Mesenchymal stem cell (in vitro differentiated cells and primary cell): ENCODE measurements around the gene TFG.

Experiments
- DNase-seq: peaks from one replicate; pipeline ENCODE4 v3.0.0-alpha.2; 2013
- H2AFZ ChIP-seq: one replicate; pipeline ENCODE4 v1.6.1; 2013; ENCODE audit warnings: low read depth, mild to moderate bottlenecking, control low read depth, inconsistent platforms, low read length, moderate library complexity
- H2AK5ac ChIP-seq: 2 replicates; pipeline ENCODE4 v1.6.1; 2013; ENCODE audit warnings: low read length, moderate library complexity, mild to moderate bottlenecking, inconsistent platforms; ENCODE audit not compliant: severe bottlenecking
- H2BK120ac ChIP-seq: one replicate; pipeline ENCODE4 v1.6.1; 2013; ENCODE audit warnings: low read depth, mild to moderate bottlenecking, inconsistent platforms, low read length, moderate library complexity
- H2BK12ac ChIP-seq, 2 experiments: one replicate each; pipeline ENCODE4 v1.6.1; 2013; ENCODE audit warnings: inconsistent platforms in 2 of 2, low read length in 2 of 2, mild to moderate bottlenecking in 2 of 2, moderate library complexity in 2 of 2, control low read depth in 1 of 2
- H2BK15ac ChIP-seq: one replicate; pipeline ENCODE4 v1.6.1; 2013; ENCODE audit warnings: mild to moderate bottlenecking, low read depth, inconsistent platforms; ENCODE audit not compliant: poor library complexity, severe bottlenecking
- H2BK5ac ChIP-seq: 2 replicates; pipeline ENCODE4 v1.6.1; 2013; ENCODE audit warnings: low read depth, mild to moderate bottlenecking, low read length, control low read depth, inconsistent platforms; ENCODE audit not compliant: poor library complexity, severe bottlenecking
- H3K14ac ChIP-seq, 2 experiments: one replicate each; pipeline ENCODE4 v1.6.1; 2013; ENCODE audit warnings: inconsistent platforms in 2 of 2, low read length in 2 of 2, control low read depth in 1 of 2, mild to moderate bottlenecking in 1 of 2, moderate library complexity in 1 of 2
- H3K18ac ChIP-seq, 2 experiments: one replicate each; pipeline ENCODE4 v1.6.1; 2013; ENCODE audit warnings: inconsistent platforms in 2 of 2, low read length in 2 of 2, control low read depth in 1 of 2, low read depth in 1 of 2, mild to moderate bottlenecking in 1 of 2
- H3K23ac ChIP-seq, 2 experiments: one replicate each; pipeline ENCODE4 v1.6.1; 2013; ENCODE audit warnings: inconsistent platforms in 2 of 2, low read length in 2 of 2, mild to moderate bottlenecking in 2 of 2, moderate library complexity in 2 of 2, control low read depth in 1 of 2
- H3K27ac ChIP-seq: 2 replicates; pipeline ENCODE4 v1.5.1; 2013; ENCODE audit warnings: mild to moderate bottlenecking, moderate library complexity, low read length, control low read depth, inconsistent platforms; ENCODE audit not compliant: poor library complexity, severe bottlenecking
- H3K27me3 ChIP-seq, 2 experiments: 2 replicates each; pipeline versions ENCODE4 v1.6.1 to v1.7.0; 2013; ENCODE audit warnings: low read length in 2 of 2, mild to moderate bottlenecking in 2 of 2, moderate library complexity in 2 of 2, control low read depth in 1 of 2, inconsistent platforms in 1 of 2; ENCODE audit not compliant: control insufficient read depth in 1 of 2, insufficient read depth in 1 of 2
- H3K36me3 ChIP-seq, 2 experiments: 2 replicates each; pipeline versions ENCODE4 v1.6.1 to v1.7.0; 2013; ENCODE audit warnings: low read length in 2 of 2, control low read depth in 1 of 2, inconsistent platforms in 1 of 2, low read depth in 1 of 2, mild to moderate bottlenecking in 1 of 2; ENCODE audit not compliant: insufficient read depth in 2 of 2, control insufficient read depth in 1 of 2
- H3K4ac ChIP-seq, 2 experiments: one replicate each; pipeline ENCODE4 v1.6.1; 2013; ENCODE audit warnings: inconsistent platforms in 2 of 2, low read length in 2 of 2, mild to moderate bottlenecking in 2 of 2, moderate library complexity in 2 of 2, control low read depth in 1 of 2, low read depth in 1 of 2
- H3K4me1 ChIP-seq: 2 replicates; pipeline ENCODE4 v1.6.1; 2013; ENCODE audit warnings: low read depth, low read length, control low read depth; ENCODE audit not compliant: control insufficient read depth, insufficient read depth
- H3K4me2 ChIP-seq: 2 replicates; pipeline ENCODE4 v1.6.1; 2013; ENCODE audit warnings: low read length, mild to moderate bottlenecking, inconsistent platforms; ENCODE audit not compliant: poor library complexity, severe bottlenecking
- H3K4me3 ChIP-seq, 2 experiments: 2 replicates each; pipeline versions ENCODE4 v1.5.1 to v1.7.0; 2013; ENCODE audit warnings: low read length in 2 of 2, mild to moderate bottlenecking in 2 of 2, control low read depth in 1 of 2, low read depth in 1 of 2; ENCODE audit not compliant: insufficient read depth in 1 of 2
- H3K79me1 ChIP-seq: replicated peaks from 2 replicates; pipeline ENCODE4 v1.6.1; 2013; ENCODE audit warnings: mild to moderate bottlenecking, control low read depth, low read length, inconsistent platforms; ENCODE audit not compliant: poor library complexity, severe bottlenecking
- H3K9ac ChIP-seq: 2 replicates; pipeline ENCODE4 v1.7.0; 2013; ENCODE audit warnings: mild to moderate bottlenecking, low read length, moderate library complexity
- H3K9me3 ChIP-seq: 2 replicates; pipeline ENCODE4 v1.7.0; 2013; ENCODE audit warnings: mild to moderate bottlenecking, low read length; ENCODE audit not compliant: control insufficient read depth
- H4K8ac ChIP-seq: one replicate; pipeline ENCODE4 v1.6.1; 2013; ENCODE audit warnings: inconsistent platforms, mild to moderate bottlenecking, low read length, moderate library complexity
- H4K91ac ChIP-seq: one replicate; pipeline ENCODE4 v1.6.1; 2013; ENCODE audit warnings: mild to moderate bottlenecking, low read length, inconsistent platforms
- WGBS: methylation state at CpG from one replicate; pipeline ENCODE4 v1.1.7; 2013; ENCODE audit warnings: mixed read lengths; 5-methylcytosine and 5-hydroxymethylcytosine counted together

Gene TFG

DNA sequence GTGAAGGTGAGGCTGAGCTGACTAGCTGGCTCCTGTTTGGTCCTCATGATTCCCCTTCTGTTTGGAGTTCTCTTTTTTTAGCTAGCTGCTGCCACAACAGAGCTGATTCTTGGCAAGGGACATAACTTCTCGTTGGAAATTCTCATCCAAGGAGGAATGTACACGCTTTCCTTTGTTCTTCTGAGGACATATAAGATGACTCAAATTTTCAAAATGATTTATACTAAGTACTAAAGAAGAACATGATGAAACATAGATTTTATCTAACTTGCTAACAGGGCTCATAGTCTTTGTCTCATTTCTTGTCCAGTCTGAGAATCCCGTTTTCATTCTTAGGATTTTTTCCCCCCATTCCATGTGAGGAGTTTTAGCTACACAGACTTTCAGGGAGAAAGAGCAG is 2.9 kb upstream of the TFG start:
- Histone ChIP-seq H2BK15ac (no peak overlapping the region), H3K79me1 (no peaks in the 10 kb centered on the region), H2BK120ac (no peak overlapping the region), H2BK5ac (no peak overlapping the region), H3K27me3 (no peaks in the 10 kb centered on the region), H3K23ac (peak overlapping the region in 1 of 2 experiments; percentile 72), H3K4me2 (no peak overlapping the region), H2AFZ (no peak overlapping the region), H3K4ac (no peak overlapping the region), H3K36me3 (peaks cover 3% of the 10 kb centered on the region in 2 experiments), H3K14ac (no peak overlapping the region), H3K4me3 (no peak overlapping the region), H3K9ac (no peak overlapping the region), H3K4me1 (peaks cover 3% of the 10 kb centered on the region), H3K27ac (no peak overlapping the region), H3K9me3 (no peaks in the 10 kb centered on the region), H4K91ac (no peak overlapping the region), H2AK5ac (no peak overlapping the region), H2BK12ac (no peak overlapping the region), H3K18ac (no peak overlapping the region), H4K8ac (no peak overlapping the region)
- 67% methylated on average over 1 of the region's 3 CpGs for WGBS
- no peak for DNase-seq

DNA sequence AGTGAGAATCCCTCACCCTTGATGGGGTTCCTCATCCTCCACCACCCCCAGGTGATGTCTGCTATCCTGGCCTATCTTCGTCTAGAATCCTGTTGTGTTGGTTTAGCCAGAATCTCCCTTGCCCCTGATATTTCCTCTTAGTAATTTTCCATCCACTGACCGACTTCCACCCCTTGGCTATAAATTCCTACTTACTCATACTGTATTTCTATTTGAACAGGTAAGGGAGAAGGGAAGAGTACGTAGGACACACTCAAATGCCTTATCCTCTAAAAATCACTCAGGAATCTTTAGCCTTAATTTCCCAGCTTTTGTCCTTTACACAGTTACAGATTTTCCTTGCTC is 678 bp upstream of the TFG start:
- Histone ChIP-seq H2AFZ (no peak overlapping the region), H2AK5ac (peak overlapping the region; percentile 81), H4K8ac (peak overlapping the region; percentile 83), H3K14ac (no peak overlapping the region), H3K4me3 (peak overlapping the region in 1 of 2 experiments; percentile 70), H3K4ac (peak overlapping the region; percentile 43 to 69), H3K4me2 (peak overlapping the region; percentile 67), H3K18ac (peak overlapping the region in 1 of 2 experiments; percentile 79), H2BK120ac (peak overlapping the region; percentile 24), H2BK15ac (no peak overlapping the region), H3K9me3 (no peaks in the 10 kb centered on the region), H4K91ac (no peak overlapping the region), H3K79me1 (no peaks in the 10 kb centered on the region), H3K36me3 (peaks cover 3 to 12% of the 10 kb centered on the region in 2 experiments), H3K27ac (peak overlapping the region; percentile 87), H2BK12ac (no peak overlapping the region), H2BK5ac (no peak overlapping the region), H3K9ac (peak overlapping the region; percentile 83), H3K27me3 (no peaks in the 10 kb centered on the region), H3K23ac (no peak overlapping the region), H3K4me1 (peaks cover 3% of the 10 kb centered on the region)
- WGBS = 96% methylated on average over 3 of the region's 3 CpGs
- no peak for DNase-seq

DNA sequence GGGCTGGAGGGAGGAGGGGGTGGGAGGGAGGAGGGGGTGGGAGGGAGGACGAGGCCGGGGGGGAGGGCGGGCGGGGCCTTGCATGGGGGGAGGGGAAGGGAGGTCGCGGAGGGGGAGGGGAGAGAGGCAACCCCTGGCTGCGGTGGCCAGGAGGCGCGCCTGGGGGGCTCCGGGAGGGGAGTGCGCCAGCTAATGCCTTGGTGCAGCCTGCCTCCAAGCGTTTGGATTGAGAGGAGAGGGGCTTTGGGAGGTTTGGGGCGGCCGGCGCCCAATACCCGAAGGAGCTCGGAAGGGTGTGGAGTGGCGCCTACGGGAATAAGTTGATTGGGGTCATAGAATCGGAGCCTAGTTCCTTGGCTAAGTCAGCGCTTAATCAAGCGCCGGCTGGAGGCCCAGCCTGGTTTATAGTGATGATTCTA is 557 bp downstream of the TFG start:
- peak overlapping the region; percentile 96 for H2BK120ac ChIP-seq
- no peak overlapping the region for H2BK12ac ChIP-seq
- H2BK5ac ChIP-seq = peak overlapping the region; percentile 98
- peak overlapping the region; percentile 98 for H4K91ac ChIP-seq
- peak overlapping the region; percentile 80 for H3K4me2 ChIP-seq
- H3K14ac ChIP-seq = peak overlapping the region in 1 of 2 experiments; percentile 98
- H3K4ac ChIP-seq = peak overlapping the region; percentile 94 to 95
- H2BK15ac ChIP-seq = peak overlapping the region; percentile 44
- peak overlapping the region; percentile 87 for H4K8ac ChIP-seq
- H3K36me3 ChIP-seq = peaks cover 10 to 25% of the 10 kb centered on the region in 2 experiments
- peaks cover 3% of the 10 kb centered on the region for H3K4me1 ChIP-seq
- H2AK5ac ChIP-seq = peak overlapping the region; percentile 35
- no peaks in the 10 kb centered on the region for H3K79me1 ChIP-seq
- 0% methylated on average over 18 of the region's 23 CpGs for WGBS
- H3K27ac ChIP-seq = peak overlapping the region; percentile 95
- peak; percentile 61 for DNase-seq
- no peaks in the 10 kb centered on the region for H3K9me3 ChIP-seq
- peak overlapping the region in 1 of 2 experiments; percentile 87 for H3K23ac ChIP-seq
- no peak overlapping the region for H2AFZ ChIP-seq
- peak overlapping the region; percentile 92 to 99 for H3K18ac ChIP-seq
- peak overlapping the region; percentile 83 to 96 for H3K4me3 ChIP-seq
- no peaks in the 10 kb centered on the region for H3K27me3 ChIP-seq
- peak overlapping the region; percentile 91 for H3K9ac ChIP-seq

DNA sequence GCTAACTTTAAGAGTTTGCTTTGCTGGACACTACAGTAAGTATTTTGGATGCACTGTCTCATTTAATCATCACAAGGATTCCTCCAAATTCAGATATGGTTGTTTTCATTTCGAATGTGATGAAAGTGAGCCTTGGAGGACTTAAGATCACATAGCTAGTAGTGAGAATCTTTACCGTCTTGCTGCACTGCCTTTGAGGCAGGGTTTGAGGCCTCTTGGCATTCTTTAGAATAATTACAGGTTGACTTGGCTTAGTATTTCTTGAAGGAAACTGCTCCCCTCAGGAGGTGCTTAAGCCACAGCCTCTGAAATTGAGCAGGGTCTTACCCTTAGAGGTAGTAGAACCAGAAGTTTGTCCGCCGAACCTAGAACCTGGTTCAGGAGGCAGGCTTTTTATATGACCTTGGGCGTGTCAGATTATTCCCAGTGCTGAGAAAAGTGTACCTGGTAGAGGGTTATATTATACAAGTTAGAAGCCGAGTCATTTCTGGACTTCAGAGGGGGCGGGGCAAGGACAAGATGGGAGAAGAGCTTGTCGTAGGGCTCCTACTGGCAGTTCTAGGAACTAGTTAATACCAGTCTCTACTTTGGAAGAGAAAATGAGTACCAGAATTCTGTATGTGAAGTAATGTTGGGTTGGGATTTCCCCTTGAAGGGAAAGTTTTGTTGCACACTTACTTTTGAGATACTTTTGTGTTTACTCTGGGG is 1.1 kb downstream of the TFG start:
- H3K36me3 ChIP-seq = peaks cover 10 to 30% of the 10 kb centered on the region in 2 experiments
- peak overlapping the region; percentile 80 for H3K4me2 ChIP-seq
- peak overlapping the region; percentile 35 for H2AK5ac ChIP-seq
- peak overlapping the region; percentile 37 for H4K8ac ChIP-seq
- peak overlapping the region; percentile 91 for H3K9ac ChIP-seq
- H2BK15ac ChIP-seq = no peak overlapping the region
- H3K14ac ChIP-seq = no peak overlapping the region
- DNase-seq = peak; percentile 92
- no peaks in the 10 kb centered on the region for H3K9me3 ChIP-seq
- H2BK5ac ChIP-seq = peak overlapping the region; percentile 61
- H3K23ac ChIP-seq = no peak overlapping the region
- H3K4ac ChIP-seq = peak overlapping the region in 1 of 2 experiments; percentile 95
- no peaks in the 10 kb centered on the region for H3K27me3 ChIP-seq
- 13% methylated on average over 8 of the region's 8 CpGs for WGBS
- no peaks in the 10 kb centered on the region for H3K79me1 ChIP-seq
- no peak overlapping the region for H2BK12ac ChIP-seq
- no peak overlapping the region for H2AFZ ChIP-seq
- H4K91ac ChIP-seq = no peak overlapping the region
- peaks cover 3% of the 10 kb centered on the region for H3K4me1 ChIP-seq
- H3K27ac ChIP-seq = peak overlapping the region; percentile 91
- H3K4me3 ChIP-seq = peak overlapping the region; percentile 83 to 96
- peak overlapping the region; percentile 11 to 45 for H3K18ac ChIP-seq
- H2BK120ac ChIP-seq = no peak overlapping the region
